ENCODE results near the gene YOD1.

The YOD1 gene

DNA sequence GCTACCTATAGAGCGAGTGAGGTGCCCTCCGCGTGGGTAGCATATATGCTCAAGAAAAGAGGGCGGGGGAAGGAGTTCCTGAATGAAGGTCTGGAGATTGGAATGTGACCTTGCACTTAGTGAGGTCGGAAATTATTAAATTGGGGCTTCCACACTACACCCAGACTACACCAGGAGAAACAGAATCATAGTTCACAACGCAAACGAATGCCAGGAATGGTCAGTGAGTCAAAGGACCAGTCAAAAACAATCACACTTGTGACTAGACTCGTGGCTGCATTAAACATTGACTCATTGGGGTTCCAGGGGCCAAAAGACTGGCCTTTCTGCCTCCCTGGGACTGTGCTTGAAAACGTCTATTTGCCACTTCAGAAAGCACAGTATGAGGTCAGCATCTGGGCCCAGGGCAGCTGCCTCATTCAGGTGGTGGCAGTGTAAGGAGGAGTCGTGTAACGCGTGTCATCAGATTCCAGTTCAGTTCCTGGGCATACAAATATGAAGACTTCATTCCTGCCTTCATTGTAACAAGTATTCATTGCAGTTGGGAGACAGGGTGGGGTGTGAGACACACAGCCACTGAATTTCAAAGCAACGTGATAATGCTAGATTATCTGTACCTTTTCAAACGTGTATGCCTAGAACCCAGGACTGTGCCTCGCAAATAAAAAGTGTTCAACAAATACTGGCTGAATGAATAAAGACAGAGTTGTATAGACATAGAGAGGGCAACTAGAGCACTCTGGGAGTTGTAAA is at the start of gene YOD1:
YOD1 (minus strand) TSS at position 18 of the 753 bp plus-strand sequence. CDS start 178 bp downstream, outside the sequence.
- TF ChIP-seq, protein P1, sequence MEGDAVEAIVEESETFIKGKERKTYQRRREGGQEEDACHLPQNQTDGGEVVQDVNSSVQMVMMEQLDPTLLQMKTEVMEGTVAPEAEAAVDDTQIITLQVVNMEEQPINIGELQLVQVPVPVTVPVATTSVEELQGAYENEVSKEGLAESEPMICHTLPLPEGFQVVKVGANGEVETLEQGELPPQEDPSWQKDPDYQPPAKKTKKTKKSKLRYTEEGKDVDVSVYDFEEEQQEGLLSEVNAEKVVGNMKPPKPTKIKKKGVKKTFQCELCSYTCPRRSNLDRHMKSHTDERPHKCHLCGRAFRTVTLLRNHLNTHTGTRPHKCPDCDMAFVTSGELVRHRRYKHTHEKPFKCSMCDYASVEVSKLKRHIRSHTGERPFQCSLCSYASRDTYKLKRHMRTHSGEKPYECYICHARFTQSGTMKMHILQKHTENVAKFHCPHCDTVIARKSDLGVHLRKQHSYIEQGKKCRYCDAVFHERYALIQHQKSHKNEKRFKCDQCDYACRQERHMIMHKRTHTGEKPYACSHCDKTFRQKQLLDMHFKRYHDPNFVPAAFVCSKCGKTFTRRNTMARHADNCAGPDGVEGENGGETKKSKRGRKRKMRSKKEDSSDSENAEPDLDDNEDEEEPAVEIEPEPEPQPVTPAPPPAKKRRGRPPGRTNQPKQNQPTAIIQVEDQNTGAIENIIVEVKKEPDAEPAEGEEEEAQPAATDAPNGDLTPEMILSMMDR (IDR thresholded peaks at IDR 0.05) = no peak

- TF ChIP-seq, protein P1 (IDR thresholded peaks at IDR 0.05) = no peak
These were observed 46.9 kb upstream of the YOD1 start for GRCh38 chr1:207097871-207098324.

DNA sequence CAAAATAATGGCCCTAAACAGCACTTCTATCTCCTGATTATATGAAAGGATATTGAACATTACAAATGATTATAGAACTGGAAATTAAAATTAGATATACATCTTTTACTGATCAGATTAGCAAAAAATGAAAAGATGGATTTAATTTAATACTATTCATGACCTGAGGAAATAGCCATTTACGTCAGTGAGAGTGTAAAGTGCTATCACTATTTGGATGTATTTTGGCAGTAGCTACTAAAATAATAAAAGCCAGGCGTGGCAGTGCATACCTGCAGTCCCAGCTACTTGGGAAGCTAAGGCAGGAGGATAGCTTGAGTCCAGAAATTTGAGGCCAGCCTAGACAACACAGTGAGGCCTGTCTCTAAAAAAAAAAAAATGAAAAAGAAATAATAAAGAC is 42.9 kb upstream of the YOD1 start:
- TF ChIP-seq, protein P1 (IDR thresholded peaks at IDR 0.05) = no peak

DNA sequence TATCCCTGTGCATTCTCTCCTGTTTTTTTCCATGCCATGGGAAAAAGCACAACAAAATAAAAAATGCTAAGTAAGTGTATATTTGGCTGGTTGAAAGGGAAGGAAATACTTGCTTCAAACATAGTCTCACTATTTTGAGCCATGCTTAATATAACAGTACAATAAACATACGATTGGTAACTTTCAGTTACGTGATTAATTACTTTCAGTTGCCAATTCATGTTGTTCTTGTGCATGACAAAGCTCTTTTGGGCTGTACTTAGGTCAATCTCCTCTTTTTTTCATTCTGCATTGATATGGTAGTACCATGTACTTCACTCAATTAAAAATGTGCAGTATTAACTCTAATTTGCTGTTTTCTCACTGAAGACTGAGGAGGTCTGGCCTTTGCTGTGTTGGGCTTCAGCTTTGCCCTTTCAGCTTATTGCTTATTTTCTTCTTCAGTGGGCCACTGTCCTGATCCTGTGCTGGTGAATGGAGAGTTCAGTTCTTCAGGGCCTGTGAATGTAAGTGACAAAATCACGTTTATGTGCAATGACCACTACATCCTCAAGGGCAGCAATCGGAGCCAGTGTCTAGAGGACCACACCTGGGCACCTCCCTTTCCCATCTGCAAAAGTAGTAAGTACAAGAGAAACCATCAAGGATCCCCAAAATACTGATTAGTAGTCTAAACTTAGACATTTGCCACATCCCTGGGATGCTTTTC is 40.3 kb upstream of the YOD1 start:
- TF ChIP-seq, protein P1 (IDR thresholded peaks at IDR 0.05) = no peak

DNA sequence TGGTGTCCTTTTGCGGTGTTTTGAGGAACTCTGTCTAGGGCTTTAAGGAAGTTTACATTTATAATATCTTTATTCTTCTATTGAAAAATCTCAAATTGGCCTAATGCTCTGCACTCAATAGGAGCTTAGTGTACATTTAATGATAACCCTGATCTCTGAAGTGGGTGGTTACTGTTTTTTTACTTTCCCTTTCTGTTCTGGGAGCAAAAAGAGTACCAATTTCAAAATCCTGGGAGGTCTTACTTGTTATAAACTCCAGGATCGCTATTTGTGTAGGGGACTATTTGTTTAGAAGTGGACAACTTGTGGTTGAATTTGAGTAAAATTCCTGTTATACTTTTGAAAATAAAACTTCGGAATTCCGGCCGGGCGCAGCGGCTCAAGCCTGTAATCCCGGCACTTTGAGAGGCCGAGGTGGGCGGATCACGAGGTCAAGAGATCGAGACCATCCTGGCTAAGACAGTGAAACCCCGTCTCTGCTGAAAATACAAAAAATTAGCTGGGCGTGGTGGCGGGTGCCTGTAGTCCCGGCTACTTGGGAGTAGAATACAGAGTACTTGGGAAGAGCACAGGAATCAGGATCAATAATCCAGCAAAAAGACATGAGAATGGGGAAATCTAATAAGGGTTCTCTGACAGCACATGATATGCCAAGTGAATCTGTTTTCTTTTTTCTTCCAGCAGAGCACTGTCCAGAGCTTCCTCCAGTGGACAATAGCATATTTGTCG is 38.8 kb upstream of the YOD1 start:
- TF ChIP-seq, protein P1 (IDR thresholded peaks at IDR 0.05) = no peak

DNA sequence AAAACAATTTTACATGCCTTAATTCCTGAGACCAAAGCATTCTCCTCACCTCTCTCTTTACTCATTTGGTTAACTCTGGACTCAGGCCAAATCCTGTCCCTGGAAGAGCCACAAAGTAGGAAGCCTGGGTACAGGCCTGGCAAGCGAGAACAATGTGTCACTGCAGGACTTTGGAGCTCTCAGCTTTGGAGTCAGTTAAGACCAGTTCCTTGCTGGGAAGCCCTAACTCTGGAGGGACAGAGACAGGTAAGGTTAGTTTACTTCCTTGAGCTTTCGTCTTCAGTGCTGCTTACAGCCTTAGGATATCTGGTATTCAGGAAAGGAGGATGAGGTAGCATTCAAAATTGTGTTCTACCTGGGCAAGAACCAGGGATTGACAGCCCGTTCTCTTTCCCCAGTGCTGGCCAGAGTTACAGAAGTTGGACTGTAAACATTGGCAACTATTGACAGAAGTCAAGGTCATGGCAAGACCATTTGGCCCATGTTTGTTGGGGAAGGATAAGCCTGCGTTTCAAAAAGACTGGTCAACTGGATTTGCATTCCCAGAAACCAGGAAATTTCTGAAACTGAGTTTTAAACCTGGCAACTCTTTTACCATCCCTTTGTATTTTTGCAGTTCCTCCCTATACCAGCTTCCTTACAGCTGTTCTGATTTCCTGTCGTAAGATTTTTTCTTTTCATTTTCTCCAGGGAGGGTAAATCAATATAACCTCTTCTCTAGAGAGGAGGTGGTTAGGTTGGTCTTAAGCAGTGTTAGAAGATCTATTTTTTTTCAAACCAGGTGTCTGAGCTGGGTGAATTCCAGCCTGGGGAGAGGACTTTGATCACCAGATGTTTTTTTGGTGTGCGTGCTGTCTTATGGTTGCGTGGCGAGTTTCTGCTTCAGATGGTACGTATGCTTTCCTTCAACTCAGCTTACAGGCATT is 38.0 kb upstream of the YOD1 start, which contains the start of gene C4BPB:
C4BPB (plus strand) TSS at position 160 of the 926 bp plus-strand sequence; CDS start at position 832, 672 bp downstream.
- TF ChIP-seq, protein P1 (IDR thresholded peaks at IDR 0.05) = no peak
